UCSD-AML1 (cell line): ENCODE measurements around the gene SPEN.
"Not testable (repeated sequence)": the region's sequence is repeated elsewhere in the genome, so short reads cannot be mapped to it uniquely, and the experiment has no call there.

ENCODE experiments used
- DNase-seq: peaks from one replicate; lab custom pipeline; 2025; ENCODE audit not compliant: unreplicated experiment; lab: John Stamatoyannopoulos, UW

Gene SPEN

GRCh38 chr1:15977947-15978346, 130.4 kb downstream of the SPEN start:
- not testable (repeated sequence) for DNase-seq

DNA sequence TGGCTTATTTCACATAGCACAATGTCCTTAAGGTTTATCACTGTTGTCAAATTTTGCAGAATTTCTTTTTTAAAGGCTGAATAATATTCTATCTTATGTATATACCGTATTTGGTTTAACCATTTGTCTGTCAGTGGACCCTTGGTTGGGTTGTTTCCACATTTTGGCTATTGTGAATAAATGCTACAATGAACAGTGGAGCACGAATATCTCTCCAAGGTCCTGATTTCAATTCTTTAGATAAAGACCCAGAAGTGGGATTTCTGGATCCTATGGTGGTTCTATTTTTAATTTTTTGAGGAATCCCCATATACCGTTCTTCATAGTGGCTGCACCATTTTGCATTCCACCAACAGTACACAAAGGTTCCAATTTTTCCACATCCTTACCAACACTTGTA, 134.2 kb downstream of the SPEN start:
- no peak for DNase-seq

GRCh38 chr1:15983275-15983674, 135.8 kb downstream of the SPEN start:
- DNase-seq = no peak

DNA sequence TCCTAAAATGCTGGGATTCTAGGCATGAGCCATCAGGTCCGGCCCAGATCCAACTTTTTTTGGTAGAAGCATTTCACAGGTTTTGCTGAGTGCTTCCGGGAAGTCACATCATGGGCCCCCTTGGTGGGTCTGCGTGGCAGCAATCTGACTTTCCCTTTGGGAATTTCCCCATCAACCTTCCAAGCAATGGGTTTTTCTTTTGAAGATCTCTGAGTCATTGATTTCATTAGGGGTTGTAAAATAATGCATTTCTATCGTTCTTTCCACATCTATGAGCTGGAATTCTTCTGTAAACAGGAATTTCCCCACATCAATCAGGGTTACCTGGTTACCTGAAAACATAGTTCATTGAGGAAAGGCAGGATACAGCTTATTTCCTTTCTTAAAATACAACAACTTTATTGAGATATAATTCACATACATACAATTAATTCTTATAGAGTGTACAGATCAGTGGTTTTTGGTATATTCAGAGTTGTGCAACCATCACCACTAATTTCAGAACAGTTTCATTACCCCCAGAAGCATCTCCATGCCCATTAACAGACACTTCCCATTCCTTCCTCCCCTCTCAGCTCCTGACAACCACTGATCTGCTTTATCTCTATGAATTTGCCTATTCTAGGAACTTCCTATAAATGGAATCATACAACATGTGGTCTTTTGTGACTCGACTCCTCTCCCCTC, 138.2 kb downstream of the SPEN start:
- no peak for DNase-seq

- no peak for DNase-seq
Measured at GRCh38 chr1:15988856-15989736, 141.6 kb downstream of the SPEN start.

DNA sequence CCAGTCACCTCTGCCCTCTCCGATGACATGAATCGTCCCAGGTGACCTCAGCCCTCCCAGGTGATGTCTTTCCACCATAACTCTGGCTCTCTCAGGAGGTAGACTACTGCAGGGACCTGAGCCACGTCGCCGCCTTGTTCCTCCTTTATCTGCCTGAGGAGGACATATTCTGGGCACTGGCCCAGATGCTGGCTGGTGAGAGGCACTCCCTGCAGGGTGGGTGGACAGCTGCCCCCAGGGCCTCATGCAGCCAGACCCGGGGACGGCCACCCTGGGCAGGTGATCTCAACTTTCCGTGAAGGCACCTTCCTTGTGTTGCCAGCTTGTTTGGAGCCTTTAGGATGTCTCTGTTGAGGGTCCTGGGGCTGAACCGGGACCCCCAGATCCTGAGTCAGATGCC, 142.3 kb downstream of the SPEN start:
- no peak for DNase-seq
